ENCODE data around the gene LRMDA.

DNA sequence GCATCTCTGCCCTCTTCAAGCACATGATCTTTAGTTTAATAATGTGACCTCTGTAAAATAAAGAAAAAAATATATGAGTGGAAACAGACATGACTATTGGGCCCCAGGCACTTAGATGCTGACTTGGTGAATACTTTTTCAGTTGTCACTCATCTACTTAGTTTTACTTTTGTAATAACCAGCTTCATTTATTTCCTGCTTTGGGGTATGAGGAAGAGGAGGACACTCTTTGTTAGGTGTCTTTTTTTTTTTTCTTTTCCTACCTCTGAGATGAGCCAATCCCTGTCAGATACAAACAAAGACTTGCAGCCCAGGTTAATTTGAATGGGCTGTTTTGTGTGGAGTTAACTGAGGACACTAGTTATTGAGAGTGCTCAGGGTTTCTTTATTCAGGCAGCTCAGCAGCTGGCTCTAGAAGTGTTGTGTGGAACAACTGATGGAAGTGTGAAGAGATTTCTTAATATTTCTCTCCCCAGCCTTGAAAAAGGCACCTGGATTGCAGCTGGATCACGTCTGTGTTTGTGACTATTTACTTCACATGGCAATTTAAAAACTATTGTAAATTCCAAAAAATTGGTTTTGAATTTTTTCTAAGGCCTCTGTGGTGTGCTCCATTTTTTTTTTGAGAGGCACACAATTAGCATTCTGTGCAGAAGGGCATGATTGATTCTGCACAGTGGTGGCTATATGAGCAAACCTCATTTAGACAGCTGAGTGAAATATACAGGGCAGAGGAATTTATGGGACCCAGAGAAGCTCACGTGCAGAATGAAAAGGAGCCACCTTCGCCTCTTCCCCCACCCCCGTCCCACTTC lies 333.8 kb downstream of the LRMDA start:
- TF ChIP-seq, protein P1, sequence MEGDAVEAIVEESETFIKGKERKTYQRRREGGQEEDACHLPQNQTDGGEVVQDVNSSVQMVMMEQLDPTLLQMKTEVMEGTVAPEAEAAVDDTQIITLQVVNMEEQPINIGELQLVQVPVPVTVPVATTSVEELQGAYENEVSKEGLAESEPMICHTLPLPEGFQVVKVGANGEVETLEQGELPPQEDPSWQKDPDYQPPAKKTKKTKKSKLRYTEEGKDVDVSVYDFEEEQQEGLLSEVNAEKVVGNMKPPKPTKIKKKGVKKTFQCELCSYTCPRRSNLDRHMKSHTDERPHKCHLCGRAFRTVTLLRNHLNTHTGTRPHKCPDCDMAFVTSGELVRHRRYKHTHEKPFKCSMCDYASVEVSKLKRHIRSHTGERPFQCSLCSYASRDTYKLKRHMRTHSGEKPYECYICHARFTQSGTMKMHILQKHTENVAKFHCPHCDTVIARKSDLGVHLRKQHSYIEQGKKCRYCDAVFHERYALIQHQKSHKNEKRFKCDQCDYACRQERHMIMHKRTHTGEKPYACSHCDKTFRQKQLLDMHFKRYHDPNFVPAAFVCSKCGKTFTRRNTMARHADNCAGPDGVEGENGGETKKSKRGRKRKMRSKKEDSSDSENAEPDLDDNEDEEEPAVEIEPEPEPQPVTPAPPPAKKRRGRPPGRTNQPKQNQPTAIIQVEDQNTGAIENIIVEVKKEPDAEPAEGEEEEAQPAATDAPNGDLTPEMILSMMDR (conservative IDR thresholded peaks at IDR 0.05; ENCODE audit: low read length), result no peak
- no peak for TF ChIP-seq EZH2phosphoT487 (IDR thresholded peaks at IDR 0.05; ENCODE audit: borderline replicate concordance, low read depth, low read length)

Data from OCI-LY7 (cell line).